ENCODE data around the gene TRIM22. TPM values are rescaled to one million over a fixed set of nuclear protein-coding genes. Genes with fewer than 3 reads are reported as not detected.
"Not testable (repeated sequence)": the region's sequence is repeated elsewhere in the genome, so short reads cannot be mapped to it uniquely, and the experiment has no call there.

The TRIM22 gene
- total RNA-seq, 1 experiment from 2014 or later = 10.1 TPM

DNA sequence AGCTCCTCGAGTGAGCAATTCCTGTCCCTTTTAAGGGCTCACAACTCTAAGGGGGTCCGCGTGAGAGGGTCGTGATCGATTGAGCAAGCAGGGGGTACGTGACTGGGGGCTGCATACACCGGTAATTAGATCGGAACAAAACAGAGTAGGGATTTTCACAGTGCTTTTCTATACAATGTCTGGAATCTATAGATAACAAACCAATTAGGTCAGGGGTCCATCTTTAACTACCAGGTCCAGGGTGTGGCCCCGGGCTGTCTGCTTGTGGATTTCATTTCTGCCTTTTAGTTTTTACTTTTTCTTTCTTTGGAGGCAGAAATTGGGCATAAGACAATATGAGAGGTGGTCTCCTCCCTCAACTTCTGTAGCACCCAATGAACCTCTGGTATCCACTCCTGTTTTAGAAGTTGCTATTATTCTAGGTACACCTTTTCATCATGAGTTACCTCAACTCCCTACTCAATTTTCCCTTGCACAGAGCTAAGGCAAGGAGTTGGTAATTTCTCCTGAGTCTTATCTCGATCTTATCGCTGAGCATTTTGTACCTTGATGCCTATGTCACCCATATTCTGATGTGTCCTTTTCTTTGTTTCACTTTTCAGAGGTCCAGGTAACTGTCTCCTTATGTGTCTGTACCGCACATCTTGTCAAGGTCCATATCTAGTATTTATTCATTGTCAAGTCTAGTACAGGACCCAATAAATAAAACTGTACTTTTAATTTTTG, 1.8 kb downstream of the TRIM22 start:
- DNase-seq (ENCODE audit: low read depth) = not testable (repeated sequence)

DNA sequence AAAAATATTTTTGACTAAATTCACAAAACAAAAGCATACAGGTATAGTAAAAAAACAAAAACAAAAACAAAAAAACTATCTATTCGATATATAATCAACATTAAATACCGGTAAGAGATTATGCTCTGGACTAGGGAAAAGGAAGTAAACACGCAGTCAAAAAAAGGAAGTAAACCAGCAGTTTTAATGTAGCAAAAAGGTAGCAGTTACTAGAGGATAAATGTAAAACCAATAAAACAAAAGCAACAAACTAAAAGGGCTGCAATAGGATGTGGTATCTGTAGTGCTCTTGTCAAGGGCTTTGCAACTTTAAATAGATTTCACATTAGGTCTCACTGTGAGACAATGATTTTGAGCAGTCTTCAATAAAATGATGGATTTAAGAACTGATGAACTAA, 2.4 kb downstream of the TRIM22 start:
- DNase-seq (ENCODE audit: low read depth) = no peak

DNA sequence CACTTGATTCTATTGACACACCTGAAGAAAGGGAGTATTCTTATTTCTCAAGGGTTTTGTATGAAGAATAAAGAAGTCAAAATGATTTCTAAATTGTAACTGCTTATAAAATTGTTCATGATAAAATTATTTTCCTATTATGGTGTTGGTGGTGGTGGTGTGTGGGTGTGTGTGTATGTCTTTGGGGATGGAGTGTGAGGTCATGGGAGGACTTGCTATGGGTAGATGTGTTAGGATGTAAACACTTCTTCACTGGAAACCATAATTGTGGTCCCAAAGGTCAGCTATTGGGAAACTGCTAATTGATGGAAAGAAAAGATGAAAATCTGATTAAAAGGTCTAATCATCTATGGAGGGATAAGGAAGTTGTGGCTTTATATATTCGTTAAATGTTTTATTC, 5.1 kb downstream of the TRIM22 start:
- DNase-seq (ENCODE audit: low read depth) = no peak

DNA sequence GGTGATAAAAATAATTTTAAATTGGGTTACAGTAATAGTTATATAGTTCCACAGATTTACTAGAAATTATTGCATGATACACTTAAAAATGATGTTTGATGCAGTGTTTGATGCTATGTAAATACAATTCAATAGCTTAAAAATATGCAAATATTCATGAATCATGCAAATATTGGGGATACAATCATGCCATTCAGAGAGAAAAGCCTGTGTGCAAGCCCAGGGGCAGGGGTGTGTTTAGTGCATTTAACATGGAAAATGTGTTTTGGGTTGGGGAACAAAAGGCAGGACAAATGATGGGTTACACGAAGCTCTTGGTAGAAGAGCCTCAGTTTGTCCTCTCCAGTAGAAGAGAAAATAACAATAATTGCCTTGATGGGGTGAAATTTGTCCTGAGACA, 6.0 kb downstream of the TRIM22 start:
- no peak for DNase-seq (ENCODE audit: low read depth)

DNA sequence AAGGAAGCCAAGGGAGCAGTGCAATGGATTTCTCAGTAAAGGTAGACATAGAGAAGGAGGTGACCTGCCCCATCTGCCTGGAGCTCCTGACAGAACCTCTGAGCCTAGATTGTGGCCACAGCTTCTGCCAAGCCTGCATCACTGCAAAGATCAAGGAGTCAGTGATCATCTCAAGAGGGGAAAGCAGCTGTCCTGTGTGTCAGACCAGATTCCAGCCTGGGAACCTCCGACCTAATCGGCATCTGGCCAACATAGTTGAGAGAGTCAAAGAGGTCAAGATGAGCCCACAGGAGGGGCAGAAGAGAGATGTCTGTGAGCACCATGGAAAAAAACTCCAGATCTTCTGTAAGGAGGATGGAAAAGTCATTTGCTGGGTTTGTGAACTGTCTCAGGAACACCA, 6.6 kb downstream of the TRIM22 start:
- DNase-seq (ENCODE audit: low read depth) = peak; percentile 8

DNA sequence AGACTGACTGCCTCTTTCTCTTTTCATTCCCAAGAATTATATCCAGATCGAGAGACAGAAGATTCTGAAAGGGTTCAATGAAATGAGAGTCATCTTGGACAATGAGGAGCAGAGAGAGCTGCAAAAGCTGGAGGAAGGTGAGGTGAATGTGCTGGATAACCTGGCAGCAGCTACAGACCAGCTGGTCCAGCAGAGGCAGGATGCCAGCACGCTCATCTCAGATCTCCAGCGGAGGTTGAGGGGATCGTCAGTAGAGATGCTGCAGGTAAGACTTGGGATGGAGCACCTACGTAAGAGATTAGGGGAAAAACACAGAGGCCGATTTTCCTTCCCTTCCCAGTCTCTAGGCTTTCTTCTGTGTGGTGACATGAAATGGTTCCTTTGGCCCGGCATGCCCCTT, 8.7 kb downstream of the TRIM22 start:
- DNase-seq (ENCODE audit: low read depth) = no peak

DNA sequence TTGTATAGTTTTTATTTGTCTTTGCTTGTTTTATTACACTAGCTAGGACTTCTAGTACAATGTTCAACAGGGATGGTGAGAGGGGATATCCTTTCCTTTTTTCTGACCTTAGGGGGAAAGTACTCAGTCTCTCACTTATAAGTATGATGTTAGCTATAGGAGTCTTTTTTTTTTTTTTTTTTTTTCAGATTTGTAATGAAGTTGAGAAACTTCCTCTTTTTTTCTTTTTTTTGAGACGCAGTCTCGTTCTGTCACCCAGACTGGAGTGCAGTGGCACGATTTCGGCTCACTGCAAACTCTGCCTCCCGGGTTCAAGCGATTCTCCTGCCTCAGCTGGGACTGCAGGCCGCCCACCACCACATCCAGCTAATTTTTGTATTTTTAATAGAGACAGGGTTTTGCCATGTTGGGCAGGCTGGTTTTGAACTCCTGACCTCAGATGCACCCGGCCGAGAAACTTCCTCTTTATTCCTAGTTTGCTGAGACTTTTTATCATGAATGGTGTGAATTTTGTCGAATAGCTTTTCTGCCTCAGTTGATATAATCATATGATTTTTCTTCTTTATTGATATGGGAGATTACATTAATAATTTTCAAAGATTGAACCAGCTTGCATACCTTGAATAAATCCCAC, 10.9 kb downstream of the TRIM22 start:
- DNase-seq (ENCODE audit: low read depth) = no peak

DNA sequence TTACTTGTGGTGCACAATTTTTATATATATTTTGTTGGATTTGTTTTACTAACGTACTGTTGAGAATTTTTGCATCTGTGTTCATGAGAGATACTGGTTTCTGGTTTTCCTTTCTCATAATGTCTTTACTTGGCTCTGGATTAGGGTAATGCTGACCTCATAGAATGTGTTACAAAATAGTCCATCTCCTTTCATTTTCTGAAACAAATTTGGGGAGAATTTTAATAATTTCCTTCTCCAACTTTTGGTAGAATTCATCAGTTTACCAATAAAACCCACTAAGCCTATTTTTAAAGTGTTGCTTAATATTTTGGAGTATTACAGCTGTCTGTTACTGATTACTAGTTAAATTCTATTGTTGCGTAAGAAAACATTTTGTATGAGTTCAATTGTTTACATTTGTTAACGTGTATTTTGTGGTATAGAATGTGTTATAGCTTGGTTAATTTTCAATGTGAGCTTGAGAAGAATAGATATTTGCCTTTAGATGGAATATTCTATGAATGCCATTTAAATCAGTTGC, 11.5 kb downstream of the TRIM22 start:
- DNase-seq (ENCODE audit: low read depth) = no peak

DNA sequence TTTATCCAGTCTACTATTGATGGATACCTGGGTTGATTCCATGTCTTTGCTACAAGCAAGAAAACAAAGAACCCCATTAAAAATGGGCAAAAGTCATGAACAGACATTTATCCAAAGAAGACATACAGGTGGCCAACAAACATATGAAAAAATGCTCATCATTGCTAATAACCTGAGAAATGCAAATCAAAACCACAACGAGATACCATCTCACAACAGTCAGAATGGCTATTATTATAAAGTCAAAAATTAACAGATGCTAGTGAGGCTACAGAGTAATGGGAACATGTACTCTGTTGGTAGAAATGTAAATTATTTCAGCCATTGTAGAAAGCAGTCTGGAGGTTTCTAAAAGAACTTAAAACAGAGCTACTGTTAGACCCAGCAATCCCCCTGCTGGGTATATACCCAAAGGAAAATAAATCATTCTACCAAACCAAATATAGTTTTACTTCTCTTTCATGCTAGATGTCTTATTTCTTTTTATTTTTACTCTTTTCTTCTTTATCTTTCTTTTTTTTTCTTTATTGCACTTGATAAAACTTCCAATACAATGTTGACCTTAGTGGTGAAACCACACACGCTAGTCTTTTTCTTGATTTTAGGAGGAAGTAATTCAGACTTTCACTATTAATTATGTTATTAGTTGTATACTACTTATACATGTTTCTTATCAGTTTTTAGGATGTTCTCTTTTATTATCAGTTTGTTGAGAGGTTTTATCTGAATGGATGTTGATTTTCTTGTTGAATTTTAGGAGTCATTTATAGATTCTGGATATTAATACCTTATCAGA, 14.3 kb downstream of the TRIM22 start:
- no peak for DNase-seq (ENCODE audit: low read depth)

DNA sequence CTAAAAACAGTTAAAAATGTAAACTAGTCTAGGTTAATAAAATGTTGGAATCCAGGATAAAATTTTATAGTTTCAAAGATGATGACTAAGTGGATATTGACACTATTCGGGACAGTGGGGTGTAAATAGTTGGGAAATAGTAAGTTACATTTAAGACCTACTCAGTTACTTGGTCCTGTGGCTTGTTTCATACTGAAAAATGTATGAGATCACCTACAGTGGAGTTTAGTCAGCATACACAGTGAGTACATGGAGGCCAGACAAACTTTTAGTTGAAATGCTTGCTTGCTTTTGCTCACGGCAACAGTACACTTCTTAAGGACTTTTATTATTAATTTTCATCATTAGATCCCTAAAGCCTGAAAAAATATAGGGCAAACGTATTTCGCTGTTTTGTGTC, 16.1 kb downstream of the TRIM22 start:
- no peak for DNase-seq (ENCODE audit: low read depth)

DNA sequence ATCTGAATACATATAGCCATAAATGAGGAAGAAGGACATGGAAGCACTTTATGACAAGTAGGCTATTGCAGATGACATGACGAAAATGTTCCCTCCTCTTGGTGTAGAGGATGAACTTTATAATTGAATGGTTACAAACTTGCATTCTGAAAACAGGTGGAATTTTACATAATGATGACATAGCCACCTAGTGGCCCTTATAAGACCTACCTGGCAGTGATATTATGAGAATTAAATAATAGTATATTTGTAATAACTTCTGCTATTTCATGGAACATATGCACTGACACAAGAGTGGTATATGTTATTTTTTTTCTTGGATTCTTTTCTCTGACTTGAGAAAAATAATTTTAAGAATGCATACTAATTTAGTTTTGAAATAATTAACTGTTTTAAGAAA, 22.9 kb downstream of the TRIM22 start:
- DNase-seq (ENCODE audit: low read depth) = peak; percentile 6

DNA sequence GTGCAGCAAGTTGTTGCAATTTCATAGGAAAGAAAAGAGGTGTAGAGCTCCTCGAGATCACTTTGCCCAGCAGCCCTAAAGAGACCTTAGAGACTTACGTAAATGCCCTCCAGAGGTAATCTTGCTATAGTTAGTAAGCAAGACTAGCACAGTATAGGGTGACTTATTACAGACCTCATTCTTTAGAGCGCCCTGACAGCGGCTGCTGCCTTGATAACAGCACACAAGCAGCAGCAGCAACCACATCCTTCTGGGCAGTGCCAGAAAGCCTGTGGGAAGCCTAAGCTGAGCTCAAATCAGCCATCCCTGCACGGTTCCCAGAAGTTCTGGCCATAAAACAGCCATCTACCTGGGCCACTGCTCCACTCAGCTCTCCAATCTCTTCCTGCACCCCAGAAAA, 24.1 kb downstream of the TRIM22 start:
- DNase-seq (ENCODE audit: low read depth) = no peak

DNA sequence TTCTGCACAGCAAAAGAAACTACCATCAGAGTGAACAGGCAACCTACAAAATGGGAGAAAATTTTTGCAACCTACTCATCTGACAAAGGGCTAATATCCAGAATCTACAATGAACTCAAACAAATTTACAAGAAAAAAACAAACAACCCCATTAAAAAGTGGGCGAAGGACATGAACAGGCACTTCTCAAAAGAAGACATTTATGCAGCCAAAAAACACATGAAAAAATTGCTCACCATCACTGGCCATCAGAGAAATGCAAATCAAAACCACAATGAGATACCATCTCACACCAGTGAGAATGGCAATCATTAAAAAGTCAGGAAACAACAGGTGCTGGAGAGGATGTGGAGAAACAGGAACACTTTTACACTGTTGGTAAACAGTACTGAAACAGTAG, 26.9 kb downstream of the TRIM22 start:
- DNase-seq (ENCODE audit: low read depth) = not testable (repeated sequence)

DNA sequence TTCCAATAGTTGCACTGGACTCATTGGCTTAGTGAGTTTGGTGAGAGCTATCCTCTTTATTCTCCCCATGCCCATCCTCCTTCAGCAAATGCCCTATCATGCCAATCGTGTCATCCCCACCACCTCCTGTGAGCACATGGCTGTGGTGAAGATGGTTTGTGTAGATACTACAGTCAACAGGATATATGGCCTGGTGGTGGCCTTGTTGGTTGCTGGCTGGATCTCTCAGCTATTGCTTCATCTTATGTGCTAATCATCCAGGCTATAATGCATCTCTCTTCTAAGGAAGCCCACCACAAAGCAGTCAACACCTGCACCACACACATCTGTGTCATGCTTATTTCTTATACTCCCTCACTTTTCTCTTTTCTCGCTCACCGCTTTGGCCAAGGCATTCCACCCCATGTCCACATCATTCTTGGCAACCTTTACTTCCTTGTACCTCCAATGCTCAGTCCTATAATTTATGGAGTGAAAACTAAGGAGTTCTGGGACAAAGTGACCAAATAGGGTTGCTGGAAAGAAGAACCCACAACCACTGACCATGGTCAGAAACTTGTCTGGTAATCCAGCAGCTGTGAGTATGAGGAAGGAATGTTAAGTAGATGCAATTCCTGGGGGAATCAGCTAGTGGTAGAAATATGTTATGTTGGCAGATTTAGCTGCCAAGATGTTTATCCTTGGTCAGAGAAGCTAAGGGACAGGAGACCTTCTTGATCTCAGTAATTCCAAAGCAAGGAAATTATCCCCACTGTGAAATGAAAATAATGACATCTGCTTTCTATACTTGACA, 30.3 kb downstream of the TRIM22 start:
- no peak for DNase-seq (ENCODE audit: low read depth)

DNA sequence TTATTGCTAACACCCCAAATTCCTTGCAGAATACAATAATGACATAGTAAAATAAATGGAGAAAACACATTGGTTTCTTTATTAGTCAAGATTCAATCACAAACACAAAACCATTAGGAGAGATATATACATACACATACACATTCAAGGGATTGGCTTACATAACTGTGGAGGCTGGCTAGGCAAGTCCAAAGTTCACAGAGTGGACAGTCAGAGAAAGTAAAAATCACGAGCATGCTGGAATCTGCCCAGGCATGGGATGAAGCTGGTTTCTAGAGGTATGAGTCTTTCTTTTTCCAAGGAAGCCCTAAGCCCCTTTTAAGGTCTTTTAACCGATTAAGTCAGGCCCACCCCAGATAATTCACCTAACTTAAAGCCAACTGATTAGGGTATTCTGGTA, 33.0 kb downstream of the TRIM22 start:
- DNase-seq (ENCODE audit: low read depth) = no peak

DNA sequence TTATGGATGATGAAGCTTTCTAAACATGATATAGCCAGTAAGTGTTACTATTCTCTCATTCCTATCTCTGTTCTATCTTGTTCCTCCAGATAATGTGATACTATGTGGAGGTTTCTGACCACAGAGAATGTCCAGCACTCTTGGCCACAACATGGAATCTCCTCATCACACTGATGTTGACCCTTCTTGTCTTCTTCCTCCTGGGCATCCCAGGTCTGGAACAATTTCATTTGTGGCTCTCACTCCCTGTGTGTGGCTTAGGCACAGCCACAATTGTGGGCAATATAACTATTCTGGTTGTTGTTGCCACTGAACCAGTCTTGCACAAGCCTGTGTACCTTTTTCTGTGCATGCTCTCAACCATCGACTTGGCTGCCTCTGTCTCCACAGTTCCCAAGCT, 36.8 kb downstream of the TRIM22 start:
- DNase-seq (ENCODE audit: low read depth) = no peak

DNA sequence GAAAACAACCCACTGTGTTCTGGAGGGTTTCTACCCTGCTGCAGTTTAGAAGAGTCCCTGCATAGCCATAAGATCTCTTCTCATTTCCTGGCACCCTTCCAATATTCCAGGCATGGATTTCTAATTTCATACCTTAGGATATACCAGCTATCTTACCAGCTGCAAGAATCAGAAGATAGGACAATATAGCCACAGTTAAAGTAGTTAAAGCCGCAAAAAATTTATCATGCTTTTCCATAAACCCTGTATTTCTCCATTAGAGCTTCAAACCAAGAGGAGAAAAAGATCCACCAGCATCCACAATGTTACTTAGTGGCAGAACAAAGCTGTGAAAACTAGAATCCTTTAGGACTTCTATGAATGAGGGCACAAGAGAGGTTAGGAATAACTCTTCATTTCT, 38.1 kb downstream of the TRIM22 start:
- no peak for DNase-seq (ENCODE audit: low read depth)

DNA sequence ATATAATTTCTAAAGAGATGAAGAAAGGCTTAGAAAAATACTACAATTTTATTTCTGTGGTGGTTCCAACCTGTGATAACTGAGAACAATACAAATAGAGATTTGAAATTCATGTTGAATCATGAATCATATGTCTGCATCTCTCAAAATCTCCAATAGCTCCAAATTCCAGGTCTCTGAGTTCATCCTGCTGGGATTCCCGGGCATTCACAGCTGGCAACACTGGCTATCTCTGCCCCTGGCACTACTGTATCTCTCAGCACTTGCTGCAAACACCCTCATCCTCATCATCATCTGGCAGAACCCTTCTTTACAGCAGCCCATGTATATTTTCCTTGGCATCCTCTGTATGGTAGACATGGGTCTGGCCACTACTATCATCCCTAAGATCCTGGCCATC, 46.8 kb downstream of the TRIM22 start, which contains the start of gene OR56B1:
TSS of gene OR56B1 (plus strand) at position 53 of the 400 bp plus-strand sequence. CDS start at position 122, 69 bp downstream.
- no peak for DNase-seq (ENCODE audit: low read depth)

DNA sequence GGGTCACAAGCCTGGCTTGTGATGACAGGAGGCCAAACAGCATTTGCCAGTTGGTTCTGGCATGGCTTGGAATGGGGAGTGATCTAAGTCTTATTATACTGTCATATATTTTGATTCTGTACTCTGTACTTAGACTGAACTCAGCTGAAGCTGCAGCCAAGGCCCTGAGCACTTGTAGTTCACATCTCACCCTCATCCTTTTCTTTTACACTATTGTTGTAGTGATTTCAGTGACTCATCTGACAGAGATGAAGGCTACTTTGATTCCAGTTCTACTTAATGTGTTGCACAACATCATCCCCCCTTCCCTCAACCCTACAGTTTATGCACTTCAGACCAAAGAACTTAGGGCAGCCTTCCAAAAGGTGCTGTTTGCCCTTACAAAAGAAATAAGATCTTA, 47.5 kb downstream of the TRIM22 start:
- DNase-seq (ENCODE audit: low read depth) = no peak

DNA sequence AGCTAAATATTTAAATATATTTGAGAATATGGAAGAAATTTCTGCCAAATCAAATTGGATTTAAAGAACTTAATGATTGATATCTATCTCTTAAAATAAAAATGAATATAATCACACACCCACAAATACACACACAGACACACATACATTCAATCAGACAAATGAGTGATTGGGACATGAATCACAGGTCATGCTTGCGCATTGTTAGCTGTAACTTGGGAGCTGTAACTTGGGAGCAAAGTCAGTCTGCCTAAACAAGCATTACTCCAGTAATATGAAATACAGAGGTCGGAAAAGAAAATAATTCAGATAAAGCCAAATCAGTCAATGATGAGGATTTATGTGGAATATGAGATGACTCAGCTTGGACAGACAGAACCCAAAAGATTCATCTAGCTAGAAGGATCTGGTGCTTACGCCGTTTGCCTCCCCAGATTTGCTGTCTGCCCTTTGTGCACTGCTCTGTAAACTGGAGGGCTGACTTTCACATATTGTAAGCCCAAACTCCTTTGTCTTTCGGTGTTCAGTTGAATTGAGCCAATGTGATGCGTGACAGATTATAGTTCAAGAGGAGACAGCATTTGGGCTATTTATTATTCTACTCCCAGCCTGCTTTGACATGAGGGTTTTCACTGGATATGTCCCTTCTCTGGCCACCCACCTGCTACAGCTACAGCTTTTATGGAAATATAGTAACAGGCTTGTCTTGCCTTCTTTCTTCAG, 48.2 kb downstream of the TRIM22 start:
- DNase-seq (ENCODE audit: low read depth) = no peak

DNA sequence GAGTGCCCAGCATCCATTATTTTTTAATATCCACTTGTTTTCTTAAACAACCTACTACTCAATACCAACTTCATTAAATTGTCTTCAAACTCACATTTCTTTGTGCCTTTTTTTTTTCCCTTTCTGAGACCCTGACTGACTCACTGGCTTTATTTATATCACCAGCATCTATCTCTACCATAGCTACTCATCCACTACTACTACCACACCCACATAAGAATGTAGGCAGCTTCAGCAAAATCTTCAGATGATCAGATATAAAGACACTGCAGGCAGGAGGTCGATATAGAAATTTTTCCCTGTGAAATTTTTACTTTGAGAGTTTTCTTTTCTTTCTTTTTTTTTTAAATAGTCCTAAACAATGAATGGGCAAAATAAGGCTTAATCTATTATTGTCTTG, 48.8 kb downstream of the TRIM22 start:
- no peak for DNase-seq (ENCODE audit: low read depth)

Data from RPMI7951 (cell line).